SK-N-SH (cell line): ENCODE results near the gene SSR4. TPM values are rescaled to one million over a fixed set of nuclear protein-coding genes. Genes with fewer than 3 reads are reported as not detected.
A peak's percentile ranks its signal among the peaks of the same experiment; 100 is the strongest.

Experiments used
- CTCF ChIA-PET: fragments of 300-600, 350-600 bp; formaldehyde crosslinking; extraction: SDS; loops from one replicate; lab custom pipeline; 2021; lab: Yijun Ruan, JAX
- POLR2A ChIA-PET: fragments of 350-600 bp; sonication (Branson Sonifier 250); formaldehyde crosslinking; extraction: SDS; loops from one replicate; lab custom pipeline; 2020; ENCODE audit warnings: antibody characterized with exemption, inconsistent platforms; lab: Yijun Ruan, JAX
- DNase-seq: peaks from one replicate; pipeline ENCODE4 v3.0.0; 2012
- H2AFZ ChIP-seq: fragments of 200-600 bp; sonication (generic); 2 replicates; pipeline ENCODE4 v1.8.1; 2016; ENCODE audit warnings: antibody characterized with exemption, mild to moderate bottlenecking, low read depth
- H3F3A ChIP-seq: fragments of 200-600 bp; sonication (generic); replicated peaks from 2 replicates; pipeline ENCODE3; 2016; ENCODE audit warnings: antibody characterized with exemption, mild to moderate bottlenecking; ENCODE audit not compliant: insufficient read depth
- H3K27ac ChIP-seq, 2 experiments: fragments of 200-500 bp in 1 of 2; fragments of 200-600 bp in 1 of 2; sonication (Bioruptor generic) in 1 of 2; sonication (generic), shearing (Covaris generic) in 1 of 2; 2 replicates each; pipeline versions ENCODE4 v1.5.1 to v1.6.1; 2014 to 2016; ENCODE audit warnings: low read depth in 2 of 2, inconsistent platforms in 1 of 2, low read length in 1 of 2, mild to moderate bottlenecking in 1 of 2, mixed read lengths in 1 of 2
- H3K27me3 ChIP-seq: fragments of 200-600 bp; sonication (generic), shearing (Covaris generic); 2 replicates; pipeline ENCODE4 v1.6.1; 2016; ENCODE audit warnings: mixed run types; ENCODE audit not compliant: insufficient read depth
- H3K36me3 ChIP-seq, 2 experiments: fragments of 200-500 bp in 1 of 2; fragments of 200-600 bp in 1 of 2; sonication (Bioruptor generic) in 1 of 2; sonication (generic) in 1 of 2; replicated peaks in 1 of 2; 2 replicates each; pipeline versions ENCODE3 to v1.5.1; 2014 to 2016; ENCODE audit warnings: low read length in 1 of 2, mild to moderate bottlenecking in 1 of 2; ENCODE audit not compliant: insufficient read depth in 2 of 2, control insufficient read depth in 1 of 2
- H3K4me1 ChIP-seq, 2 experiments: fragments of 200-500 bp in 1 of 2; fragments of 200-600 bp in 1 of 2; sonication (Bioruptor generic) in 1 of 2; sonication (generic), shearing (Covaris generic) in 1 of 2; 2 replicates each; pipeline versions ENCODE4 v1.5.1 to v1.6.1; 2014 to 2016; ENCODE audit warnings: low read depth in 1 of 2, low read length in 1 of 2, mixed run types in 1 of 2; ENCODE audit not compliant: insufficient read depth in 2 of 2, control insufficient read depth in 1 of 2
- H3K4me2 ChIP-seq: fragments of 200-600 bp; sonication (generic), shearing (Covaris generic); 2 replicates; pipeline ENCODE4 v1.6.1; 2017; ENCODE audit warnings: mixed run types
- H3K4me3 ChIP-seq, 2 experiments: fragments of 200-500 bp in 1 of 2; fragments of 200-600 bp in 1 of 2; sonication (Bioruptor generic) in 1 of 2; sonication (generic), shearing (Covaris generic) in 1 of 2; 2 replicates each; pipeline versions ENCODE4 v1.5.1 to v1.8.1; 2014 to 2016; ENCODE audit warnings: low read depth in 2 of 2, inconsistent platforms in 1 of 2, low read length in 1 of 2, mild to moderate bottlenecking in 1 of 2, mixed read lengths in 1 of 2, moderate library complexity in 1 of 2
- H3K79me2 ChIP-seq: fragments of 200-600 bp; sonication (generic); 2 replicates; pipeline ENCODE4 v1.8.1; 2017; ENCODE audit warnings: mild to moderate bottlenecking; ENCODE audit not compliant: insufficient read depth
- H3K9ac ChIP-seq: fragments of 200-600 bp; sonication (generic); 2 replicates; pipeline ENCODE4 v1.6.1; 2017; ENCODE audit warnings: mixed run types
- H3K9me2 ChIP-seq: fragments of 200-600 bp; sonication (generic); 2 replicates; pipeline ENCODE4 v1.6.1; 2017; ENCODE audit warnings: mixed run types
- H3K9me3 ChIP-seq: fragments of 200-600 bp; sonication (generic); 2 replicates; pipeline ENCODE4 v1.6.1; 2017; ENCODE audit warnings: mixed run types, mild to moderate bottlenecking, moderate library complexity
- H4K20me1 ChIP-seq: fragments of 200-600 bp; sonication (generic); 2 replicates; pipeline ENCODE4 v1.6.1; 2017; ENCODE audit warnings: mild to moderate bottlenecking, mixed run types; ENCODE audit not compliant: insufficient read depth
- CHD2 ChIP-seq: fragments of 150-350 bp; IDR thresholded peaks from 2 replicates; pipeline ENCODE4 v1.6.1; 2018; ENCODE audit warnings: low read length; ENCODE audit not compliant: partially characterized antibody
- EP300 ChIP-seq, 2 experiments: IDR thresholded peaks; 2 replicates each; pipeline versions ENCODE4 v1.4.0 to v1.6.1; 2012; ENCODE audit warnings: borderline replicate concordance in 1 of 2, low read depth in 1 of 2, low read length in 1 of 2
- EZH2phosphoT487 ChIP-seq: fragments of 200-600 bp; sonication (generic); IDR thresholded peaks from 2 replicates; pipeline ENCODE4 v1.6.1; 2017; ENCODE audit warnings: low read depth, mixed run types, mild to moderate bottlenecking, antibody characterized with exemption, moderate library complexity, borderline replicate concordance
- GABPA ChIP-seq: IDR thresholded peaks from 2 replicates; pipeline ENCODE4 v1.4.0; 2012; ENCODE audit warnings: low read depth, mild to moderate bottlenecking
- GATA2 ChIP-seq: sonication (generic); formaldehyde crosslinking; IDR thresholded peaks from 2 replicates; pipeline ENCODE4 v1.5.0; 2020; ENCODE audit warnings: mild to moderate bottlenecking, missing genetic modification reagents
- IRF3 ChIP-seq: fragments of 150-350 bp; IDR thresholded peaks from 2 replicates; pipeline ENCODE4 v1.6.1; 2016; ENCODE audit warnings: mild to moderate bottlenecking, low read depth, low read length
- MEF2A ChIP-seq: IDR thresholded peaks from 2 replicates; pipeline ENCODE4 v1.4.0; 2012; ENCODE audit warnings: low read depth, borderline replicate concordance
- MXI1 ChIP-seq: IDR thresholded peaks from 2 replicates; pipeline ENCODE4 v1.6.1; 2012; ENCODE audit warnings: mild to moderate bottlenecking, low read depth, low read length, improper control_type of control experiment
- NFIC ChIP-seq: IDR thresholded peaks from 2 replicates; pipeline ENCODE4 v1.4.0; 2012; ENCODE audit warnings: borderline replicate concordance
- NRF1 ChIP-seq: IDR thresholded peaks from 2 replicates; pipeline ENCODE4 v1.6.1; 2012; ENCODE audit warnings: low read depth, mild to moderate bottlenecking, low read length
- PBX3 ChIP-seq: IDR thresholded peaks from 2 replicates; pipeline ENCODE4; 2012
- RAD21 ChIP-seq: IDR thresholded peaks from 2 replicates; pipeline ENCODE4 v1.6.1; 2012; ENCODE audit warnings: mild to moderate bottlenecking, low read length
- REST ChIP-seq: IDR thresholded peaks from 2 replicates; pipeline ENCODE4 v1.6.1; 2012; ENCODE audit warnings: mild to moderate bottlenecking, low read depth, low read length, moderate library complexity
- SIN3A ChIP-seq: IDR thresholded peaks from 2 replicates; pipeline ENCODE4 v1.6.1; 2012; ENCODE audit warnings: low read depth, mild to moderate bottlenecking, low read length, moderate library complexity, borderline replicate concordance
- SMC3 ChIP-seq: IDR thresholded peaks from 2 replicates; pipeline ENCODE4 v1.6.1; 2012; ENCODE audit warnings: low read depth, low read length, improper control_type of control experiment
- WGBS: methylation state at CpG from one replicate; pipeline ENCODE4 v1.1.6; 2017; ENCODE audit warnings: low lambda C conversion rate; 5-methylcytosine and 5-hydroxymethylcytosine counted together
- polyA plus RNA-seq, 3 experiments: library from polyadenylated mRNA; depleted of rRNA; stranded (reverse); fragments of >200 nt; gene quantifications; 2 replicates each; pipeline ENCODE4 v1.2.3, GENCODE V29; 2012
- TF ChIP-seq, protein P1 (sequence below): IDR thresholded peaks from 2 replicates; pipeline ENCODE4 v1.4.0; 2012; ENCODE audit warnings: low read depth

Gene SSR4
- polyA plus RNA-seq, 1 of the 3 experiments (the other 2 are of a cell fraction) = 367 TPM

DNA sequence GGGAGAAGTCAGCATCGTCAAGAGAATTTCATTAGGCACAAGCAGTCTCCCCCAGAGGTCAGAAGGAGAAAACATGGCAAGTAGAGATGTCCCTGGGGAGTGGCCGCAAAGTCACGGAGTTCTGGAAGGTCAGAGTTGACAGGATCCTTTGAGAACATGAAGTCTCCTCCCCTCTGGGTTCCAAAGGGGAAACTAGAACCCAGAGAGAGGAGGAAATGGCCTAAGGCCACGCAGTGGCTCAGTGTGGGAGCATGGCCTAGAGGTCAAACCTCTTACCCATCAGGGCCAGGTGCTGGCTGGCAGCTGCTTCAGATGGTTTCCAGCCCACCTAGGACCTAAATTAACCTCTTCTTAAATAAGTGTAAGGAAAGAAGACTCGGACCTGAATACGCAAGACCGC, 1.2 kb upstream of the SSR4 start:
- H2AFZ ChIP-seq = peak overlapping the region; percentile 46; the same call in 1 of the 2 replicates
- no peak for DNase-seq
- 0 out of 2 replicates have a peak, but pooled peaks cover 12% of the 10 kb centered on the region for H4K20me1 ChIP-seq
- no peaks in the 10 kb centered on the region for H3K9me3 ChIP-seq
- TF ChIP-seq SMC3 (no peak), GABPA (no peak), MEF2A (no peak), GATA2 (CRISPR knock-in tag) (no peak), MXI1 (no peak), NFIC (no peak), PBX3 (no peak), SIN3A (no peak), IRF3 (no peak), EP300 (IDR thresholded peaks at IDR 0.05; ENCODE audit: borderline replicate concordance in 1 of 2, low read depth in 1 of 2, low read length in 1 of 2) (no peak), EZH2phosphoT487 (no peak), REST (no peak), RAD21 (no peak), CHD2 (no peak), NRF1 (no peak)
- TF ChIP-seq, protein P1, sequence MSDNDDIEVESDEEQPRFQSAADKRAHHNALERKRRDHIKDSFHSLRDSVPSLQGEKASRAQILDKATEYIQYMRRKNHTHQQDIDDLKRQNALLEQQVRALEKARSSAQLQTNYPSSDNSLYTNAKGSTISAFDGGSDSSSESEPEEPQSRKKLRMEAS = no peak
- H3F3A ChIP-seq = no peaks in the 10 kb centered on the region
- H3K27me3 ChIP-seq = peaks cover 14% of the 10 kb centered on the region; the same call in 1 of the 2 replicates
- ChIA-PET POLR2A (interaction anchor here (2.1 kb wide), 1 partner anchor 129 kb away, joined by 14 read pairs; no protein-coding TSS in a partner anchor), CTCF (no interaction called here)
- peaks cover 5 to 27% of the 10 kb centered on the region in 2 experiments; a peak in 1 of 4 replicates for H3K4me1 ChIP-seq
- H3K9me2 ChIP-seq = no peaks in the 10 kb centered on the region
- WGBS = 41% methylated on average over 7 of the region's 7 CpGs
- peak overlapping the region; percentile 28 to 80; a peak in 2 of 4 replicates for H3K27ac ChIP-seq
- peak overlapping the region; percentile 88 for H3K4me2 ChIP-seq
- H3K9ac ChIP-seq = peak overlapping the region; percentile 90
- H3K79me2 ChIP-seq = peaks cover 51% of the 10 kb centered on the region
- peaks cover 0 to 5% of the 10 kb centered on the region in 2 experiments for H3K36me3 ChIP-seq
- H3K4me3 ChIP-seq = peak overlapping the region; percentile 67 to 76
